ENCODE data around the gene KMT2A. TPM values are rescaled to one million over a fixed set of nuclear protein-coding genes. Genes with fewer than 3 reads are reported as not detected.

Gene KMT2A
- total RNA-seq, 1 experiment from 2014 or later, result 62.0 TPM

- Histone ChIP-seq H4K5ac (ENCODE audit: insufficient read length, low read depth, low read length) (no peak overlapping the region), H3K79me2 (ENCODE audit: insufficient read depth, low read length) (no peaks in the 10 kb centered on the region), H2BK15ac (ENCODE audit: low read depth, low read length) (no peak overlapping the region), H3T11ph (ENCODE audit: low read length) (no peak overlapping the region), H3K23ac (ENCODE audit: insufficient read length, low read depth, low read length) (no peak overlapping the region), H2AFZ (ENCODE audit: low read length) (no peak overlapping the region), H3K27me3 (ENCODE audit: insufficient read depth, low read length) (no peaks in the 10 kb centered on the region), H4K8ac (replicated peaks; ENCODE audit: insufficient read length, low read depth, low read length) (no peak overlapping the region), H3K4me2 (ENCODE audit: insufficient read depth, insufficient read length, low read length) (peak overlapping the region; percentile 93), H2AK5ac (ENCODE audit: insufficient read length, low read length) (no peak overlapping the region), H3K4me1 (ENCODE audit: insufficient read depth, low read length) (no peaks in the 10 kb centered on the region; the same call in 1 of the 2 replicates), H3K9me3 (ENCODE audit: control insufficient read depth, low read depth, low read length) (no peaks in the 10 kb centered on the region), H3K79me1 (ENCODE audit: insufficient read depth, low read depth, low read length, poor library complexity, severe bottlenecking) (no peaks in the 10 kb centered on the region), H4K20me1 (ENCODE audit: control insufficient read depth, insufficient read depth, insufficient read length) (no peaks in the 10 kb centered on the region), H3K9ac (ENCODE audit: extremely low read depth, insufficient read length, low read length) (no peak overlapping the region), H3K18ac (ENCODE audit: insufficient read length, low read depth, low read length) (no peak overlapping the region), H2BK120ac (ENCODE audit: low read depth, low read length, poor library complexity, severe bottlenecking) (no peak overlapping the region), H3K27ac (ENCODE audit: insufficient read length, low read depth, low read length) (no peak overlapping the region), H2BK20ac (ENCODE audit: low read depth, low read length, poor library complexity, severe bottlenecking) (no peak overlapping the region), H3K56ac (ENCODE audit: insufficient read length, low read depth, low read length) (no peak overlapping the region), H2BK5ac (ENCODE audit: insufficient read length, low read length) (no peak overlapping the region), H3K23me2 (ENCODE audit: insufficient read length, low read depth, low read length, poor library complexity, severe bottlenecking) (peaks cover 10% of the 10 kb centered on the region), H4K91ac (ENCODE audit: insufficient read length, low read depth, low read length) (no peak overlapping the region), H2BK12ac (ENCODE audit: insufficient read length, low read depth, low read length) (no peak overlapping the region), H3K4ac (ENCODE audit: low read depth, low read length) (no peak overlapping the region), H3K14ac (ENCODE audit: insufficient read depth, low read length) (no peak overlapping the region)
- WGBS (ENCODE audit: extremely low coverage, insufficient read length, low lambda C conversion rate), result no CpG with 5 or more reads among the region's 5 CpGs
- Mint-ChIP-seq H3K36me3 (ENCODE audit: insufficient read depth in 1 of 3, low read depth in 3 of 3) (peaks cover 0 to 10% (median 4%) of the 10 kb centered on the region in 3 experiments; a peak in 4 of 7 replicates), H3K4me1 (peaks cover 38% of the 10 kb centered on the region in 2 experiments), H3K27me3 (ENCODE audit: low read depth) (peaks cover 5% of the 10 kb centered on the region; the same call in 1 of the 2 replicates), H3K4me3 (peak overlapping the region; percentile 86 to 97), H3K9me3 (no peaks in the 10 kb centered on the region), H3K27ac (no peak overlapping the region)
- TF ChIP-seq, protein P1, sequence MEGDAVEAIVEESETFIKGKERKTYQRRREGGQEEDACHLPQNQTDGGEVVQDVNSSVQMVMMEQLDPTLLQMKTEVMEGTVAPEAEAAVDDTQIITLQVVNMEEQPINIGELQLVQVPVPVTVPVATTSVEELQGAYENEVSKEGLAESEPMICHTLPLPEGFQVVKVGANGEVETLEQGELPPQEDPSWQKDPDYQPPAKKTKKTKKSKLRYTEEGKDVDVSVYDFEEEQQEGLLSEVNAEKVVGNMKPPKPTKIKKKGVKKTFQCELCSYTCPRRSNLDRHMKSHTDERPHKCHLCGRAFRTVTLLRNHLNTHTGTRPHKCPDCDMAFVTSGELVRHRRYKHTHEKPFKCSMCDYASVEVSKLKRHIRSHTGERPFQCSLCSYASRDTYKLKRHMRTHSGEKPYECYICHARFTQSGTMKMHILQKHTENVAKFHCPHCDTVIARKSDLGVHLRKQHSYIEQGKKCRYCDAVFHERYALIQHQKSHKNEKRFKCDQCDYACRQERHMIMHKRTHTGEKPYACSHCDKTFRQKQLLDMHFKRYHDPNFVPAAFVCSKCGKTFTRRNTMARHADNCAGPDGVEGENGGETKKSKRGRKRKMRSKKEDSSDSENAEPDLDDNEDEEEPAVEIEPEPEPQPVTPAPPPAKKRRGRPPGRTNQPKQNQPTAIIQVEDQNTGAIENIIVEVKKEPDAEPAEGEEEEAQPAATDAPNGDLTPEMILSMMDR (conservative IDR thresholded peaks at IDR 0.05), result 0 out of 3 replicates have a peak, but pooled peaks have one; percentile 14
- DNase-seq, result no peak
Observed at GRCh38 chr11:118529584-118530175, 93.4 kb downstream of the KMT2A start.
